Stimulated activated CD4-positive, alpha-beta T cell treated with anti-CD3 and anti-CD28 coated beads, Interleukin-12 subunit alpha, Interleukin-12 subunit beta, amount 100 ng/mL, for 24 hours (primary cell): ENCODE data around the gene CUEDC1.

Experiments
- DNase-seq, 2 experiments: peaks; one replicate each; pipeline ENCODE4 v3.0.0-alpha.2; 2020; ENCODE audit warnings: low read depth in 2 of 2

Gene CUEDC1

GRCh38 chr17:57915544-57915943 is 39.7 kb downstream of the CUEDC1 start:
- no peak for DNase-seq

- DNase-seq = no peak
These were observed 40.7 kb downstream of the CUEDC1 start for GRCh38 chr17:57914273-57915142.

GRCh38 chr17:57913575-57914272 is 41.5 kb downstream of the CUEDC1 start:
- no peak for DNase-seq

- DNase-seq = no peak
These were observed 43.2 kb downstream of the CUEDC1 start for GRCh38 chr17:57911834-57912673.

GRCh38 chr17:57910462-57911420 is 44.5 kb downstream of the CUEDC1 start:
- DNase-seq = no peak

GRCh38 chr17:57909551-57909950 is 45.7 kb downstream of the CUEDC1 start:
- DNase-seq = no peak

- no peak for DNase-seq
These were observed 46.9 kb downstream of the CUEDC1 start for GRCh38 chr17:57908278-57908677.

- no peak for DNase-seq
These were observed 48.3 kb downstream of the CUEDC1 start for GRCh38 chr17:57906910-57907309.

GRCh38 chr17:57905875-57906455 is 49.2 kb downstream of the CUEDC1 start:
- DNase-seq = no peak

- no peak for DNase-seq
These were observed 51.3 kb downstream of the CUEDC1 start for GRCh38 chr17:57903961-57904360.

- no peak for DNase-seq
These were observed 52.1 kb downstream of the CUEDC1 start for GRCh38 chr17:57902800-57903759.

- DNase-seq = no peak
These were observed 53.0 kb downstream of the CUEDC1 start for GRCh38 chr17:57902117-57902799.

- DNase-seq = no peak
These were observed 54.0 kb downstream of the CUEDC1 start for GRCh38 chr17:57900991-57901743.

GRCh38 chr17:57899822-57900221 is 55.4 kb downstream of the CUEDC1 start:
- no peak for DNase-seq

- DNase-seq = no peak
These were observed 55.8 kb downstream of the CUEDC1 start for GRCh38 chr17:57899391-57899790.

GRCh38 chr17:57898487-57899311 is 56.5 kb downstream of the CUEDC1 start:
- DNase-seq = no peak

- DNase-seq = no peak
These were observed 59.7 kb downstream of the CUEDC1 start for GRCh38 chr17:57895382-57896060.
